Fibroblast of lung (primary cell): ENCODE data around the gene ST6GAL1.

Experiments used
- EZH2 ChIP-seq: IDR thresholded peaks from 2 replicates; pipeline ENCODE4 v1.5.1; 2012; ENCODE audit warnings: low read length, control low read depth, mild to moderate bottlenecking; ENCODE audit errors: missing control alignments
- TF ChIP-seq, protein P1 (sequence below), 2 donors: IDR thresholded peaks in 1 of 2; conservative IDR thresholded peaks in 1 of 2; 1 replicate in 1 of 2; 2 replicates in 1 of 2; pipeline ENCODE4 v1.5.1; 2011 to 2012; ENCODE audit warnings: low read length in 2 of 2, control low read depth in 1 of 2, inconsistent platforms in 1 of 2, low read depth in 1 of 2, mild to moderate bottlenecking in 1 of 2

DNA sequence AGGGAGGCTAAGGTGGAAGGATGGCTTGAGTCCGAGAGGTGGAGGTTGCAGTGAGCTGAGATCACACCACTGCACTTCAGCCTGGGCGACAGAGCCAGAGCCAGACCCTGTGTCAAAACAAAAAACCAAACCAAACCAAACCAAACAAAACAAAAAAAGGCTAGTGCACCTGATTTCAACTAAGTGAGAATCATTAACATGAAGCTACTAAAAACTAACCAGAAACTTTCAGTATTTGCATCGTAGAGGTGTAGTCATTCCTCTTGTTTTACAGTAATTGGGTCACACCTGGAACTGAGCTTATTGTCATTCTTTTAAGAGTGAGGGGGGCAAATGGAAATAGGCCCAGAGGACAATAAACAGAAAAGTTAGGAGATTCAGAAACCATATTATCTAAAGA lies 58.5 kb downstream of the ST6GAL1 start:
- TF ChIP-seq, protein P1, sequence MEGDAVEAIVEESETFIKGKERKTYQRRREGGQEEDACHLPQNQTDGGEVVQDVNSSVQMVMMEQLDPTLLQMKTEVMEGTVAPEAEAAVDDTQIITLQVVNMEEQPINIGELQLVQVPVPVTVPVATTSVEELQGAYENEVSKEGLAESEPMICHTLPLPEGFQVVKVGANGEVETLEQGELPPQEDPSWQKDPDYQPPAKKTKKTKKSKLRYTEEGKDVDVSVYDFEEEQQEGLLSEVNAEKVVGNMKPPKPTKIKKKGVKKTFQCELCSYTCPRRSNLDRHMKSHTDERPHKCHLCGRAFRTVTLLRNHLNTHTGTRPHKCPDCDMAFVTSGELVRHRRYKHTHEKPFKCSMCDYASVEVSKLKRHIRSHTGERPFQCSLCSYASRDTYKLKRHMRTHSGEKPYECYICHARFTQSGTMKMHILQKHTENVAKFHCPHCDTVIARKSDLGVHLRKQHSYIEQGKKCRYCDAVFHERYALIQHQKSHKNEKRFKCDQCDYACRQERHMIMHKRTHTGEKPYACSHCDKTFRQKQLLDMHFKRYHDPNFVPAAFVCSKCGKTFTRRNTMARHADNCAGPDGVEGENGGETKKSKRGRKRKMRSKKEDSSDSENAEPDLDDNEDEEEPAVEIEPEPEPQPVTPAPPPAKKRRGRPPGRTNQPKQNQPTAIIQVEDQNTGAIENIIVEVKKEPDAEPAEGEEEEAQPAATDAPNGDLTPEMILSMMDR (conservative IDR thresholded peaks at IDR 0.05 in 1 of 2, IDR thresholded peaks at IDR 0.05 in 1 of 2; ENCODE audit: low read depth in 1 of 2, low read length in 2 of 2): no peak
- TF ChIP-seq EZH2: no peak
